Muscle layer of colon (tissue), 2 donors: ENCODE results near the gene IQSEC1.

Source experiments
- H3K27ac ChIP-seq: one replicate; pipeline ENCODE4 v1.7.0; 2013; ENCODE audit warnings: low read depth, mild to moderate bottlenecking, low read length, moderate library complexity
- H3K27me3 ChIP-seq, 2 donors: one replicate each; pipeline ENCODE4 v1.7.0; 2013; ENCODE audit warnings: low read length in 2 of 2, mild to moderate bottlenecking in 2 of 2; ENCODE audit not compliant: insufficient read depth in 2 of 2, control insufficient read depth in 1 of 2
- H3K36me3 ChIP-seq: one replicate; pipeline ENCODE4 v1.7.0; 2013; ENCODE audit warnings: mild to moderate bottlenecking, low read length; ENCODE audit not compliant: insufficient read depth
- H3K4me1 ChIP-seq: one replicate; pipeline ENCODE4 v1.7.0; 2013; ENCODE audit warnings: mild to moderate bottlenecking, low read length; ENCODE audit not compliant: insufficient read depth
- H3K4me3 ChIP-seq, 2 donors: one replicate each; pipeline ENCODE4 v1.7.0; 2013; ENCODE audit warnings: low read length in 2 of 2, low read depth in 1 of 2, mild to moderate bottlenecking in 1 of 2, moderate library complexity in 1 of 2
- H3K9ac ChIP-seq: one replicate; pipeline ENCODE4 v1.7.0; 2013; ENCODE audit warnings: low read length
- H3K9me3 ChIP-seq: one replicate; pipeline ENCODE4 v1.7.0; 2013; ENCODE audit warnings: mild to moderate bottlenecking, low read length
- donor health status: abdominal sarcoma.
- donor health status: Adenocarcinoma of cecum.

IQSEC1 gene

DNA sequence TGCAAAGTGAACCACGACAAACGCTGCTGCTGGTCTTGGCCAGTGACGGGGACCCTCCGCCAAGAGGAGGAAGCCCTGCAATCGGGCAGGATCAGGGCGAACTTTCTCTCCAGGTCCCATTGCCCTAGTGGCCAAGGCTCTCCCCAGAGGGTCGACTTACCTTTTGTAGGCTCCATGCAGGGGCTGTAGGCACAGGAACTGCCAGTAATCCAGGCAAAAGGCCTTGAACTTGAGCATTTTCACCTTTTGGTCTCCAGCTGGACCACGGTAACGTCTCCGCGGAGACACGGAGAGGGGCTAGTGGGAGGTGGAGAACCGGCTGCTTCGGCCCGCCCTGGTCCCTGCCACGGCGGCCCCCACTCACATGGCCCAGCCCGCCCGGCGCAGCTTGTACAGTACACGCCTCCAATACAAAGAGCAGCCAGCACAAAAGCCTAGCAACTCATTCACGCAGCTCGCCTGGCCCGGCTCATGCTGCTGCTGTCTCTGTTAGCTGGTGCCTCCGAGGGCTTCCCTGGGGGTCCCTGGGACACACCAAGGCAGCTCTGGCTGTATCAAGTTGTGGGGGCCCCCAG, 31.0 kb downstream of the IQSEC1 start:
- H3K27ac ChIP-seq: no peak overlapping the region
- no peak overlapping the region for H3K4me3 ChIP-seq
- peaks cover 0 to 5% of the 10 kb centered on the region in 2 donors for H3K27me3 ChIP-seq
- H3K4me1 ChIP-seq: no peaks in the 10 kb centered on the region
- no peaks in the 10 kb centered on the region for H3K9me3 ChIP-seq
- H3K36me3 ChIP-seq: no peaks in the 10 kb centered on the region
- H3K9ac ChIP-seq: no peak overlapping the region

DNA sequence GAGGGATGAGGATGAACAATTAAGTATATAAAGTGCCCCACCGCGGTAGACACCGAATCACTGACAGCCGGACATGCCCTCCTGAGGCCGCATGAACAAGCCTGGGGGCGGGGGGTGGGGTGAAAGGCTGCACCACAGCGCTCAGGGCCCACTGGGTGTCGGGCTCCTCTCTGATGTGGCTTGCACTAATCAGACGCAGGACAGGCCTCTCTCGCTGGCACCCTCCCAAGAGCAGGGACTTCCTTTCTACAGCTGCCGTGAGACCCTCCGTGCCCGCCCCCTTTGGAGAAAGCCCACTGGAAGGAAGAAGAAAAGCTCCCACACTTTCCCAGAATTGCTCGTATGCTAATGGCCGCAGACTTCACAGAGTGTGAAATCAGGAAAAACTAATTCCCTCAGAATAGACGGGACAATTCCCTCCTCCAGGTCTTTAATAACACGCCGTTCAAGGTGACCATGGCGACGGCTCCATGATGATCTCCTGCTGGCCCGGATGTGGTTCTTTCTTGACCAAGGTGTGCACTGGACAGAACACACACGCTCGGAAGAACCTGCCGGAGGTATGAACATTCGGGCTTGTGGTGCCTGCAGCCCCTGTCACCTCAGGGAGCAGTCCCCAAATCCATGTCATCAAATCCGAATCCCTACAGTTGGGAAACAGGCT, 32.0 kb downstream of the IQSEC1 start:
- Histone ChIP-seq H3K4me1 (no peaks in the 10 kb centered on the region), H3K4me3 (no peak overlapping the region), H3K36me3 (no peaks in the 10 kb centered on the region), H3K27me3 (peaks cover 0 to 5% of the 10 kb centered on the region in 2 donors), H3K9ac (no peak overlapping the region), H3K9me3 (no peaks in the 10 kb centered on the region), H3K27ac (no peak overlapping the region)

DNA sequence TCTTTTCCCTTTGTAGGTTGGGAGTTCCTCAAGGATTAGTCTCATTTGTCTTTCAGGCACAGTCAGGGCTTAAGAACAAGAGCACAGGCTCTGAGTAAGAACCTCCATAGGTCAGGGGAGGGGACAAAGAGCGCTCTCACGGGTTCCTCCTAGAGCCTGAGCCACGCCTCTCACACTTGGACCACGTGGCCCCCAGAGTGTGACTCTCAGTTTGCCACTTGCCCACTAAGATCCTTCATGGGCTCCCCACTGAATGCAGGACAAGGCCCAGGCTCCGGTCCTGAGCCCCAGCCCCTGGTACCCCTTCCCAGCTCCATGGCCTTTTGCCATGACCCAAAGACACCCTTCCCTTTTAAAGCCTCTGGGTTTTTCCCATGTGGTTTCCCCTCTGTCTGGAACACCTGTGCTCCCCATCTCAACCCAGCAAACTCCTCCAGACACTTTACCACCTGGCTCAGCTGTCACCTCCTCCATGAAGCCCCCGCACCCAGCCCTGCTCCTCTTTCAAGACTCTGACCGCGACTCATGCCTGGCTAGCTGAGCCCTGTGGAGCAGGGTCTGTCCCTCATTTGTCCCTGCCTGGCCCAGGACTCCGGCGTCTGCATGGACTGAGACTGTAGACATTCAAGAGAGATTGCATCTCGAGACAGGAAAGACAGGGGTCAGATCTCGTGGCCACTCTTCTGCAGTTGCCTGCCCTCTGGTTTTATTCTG, 32.7 kb downstream of the IQSEC1 start:
- H3K27me3 ChIP-seq: peaks cover 0 to 5% of the 10 kb centered on the region in 2 donors
- H3K36me3 ChIP-seq: no peaks in the 10 kb centered on the region
- no peaks in the 10 kb centered on the region for H3K4me1 ChIP-seq
- no peak overlapping the region for H3K9ac ChIP-seq
- no peak overlapping the region for H3K27ac ChIP-seq
- no peak overlapping the region for H3K4me3 ChIP-seq
- no peaks in the 10 kb centered on the region for H3K9me3 ChIP-seq

DNA sequence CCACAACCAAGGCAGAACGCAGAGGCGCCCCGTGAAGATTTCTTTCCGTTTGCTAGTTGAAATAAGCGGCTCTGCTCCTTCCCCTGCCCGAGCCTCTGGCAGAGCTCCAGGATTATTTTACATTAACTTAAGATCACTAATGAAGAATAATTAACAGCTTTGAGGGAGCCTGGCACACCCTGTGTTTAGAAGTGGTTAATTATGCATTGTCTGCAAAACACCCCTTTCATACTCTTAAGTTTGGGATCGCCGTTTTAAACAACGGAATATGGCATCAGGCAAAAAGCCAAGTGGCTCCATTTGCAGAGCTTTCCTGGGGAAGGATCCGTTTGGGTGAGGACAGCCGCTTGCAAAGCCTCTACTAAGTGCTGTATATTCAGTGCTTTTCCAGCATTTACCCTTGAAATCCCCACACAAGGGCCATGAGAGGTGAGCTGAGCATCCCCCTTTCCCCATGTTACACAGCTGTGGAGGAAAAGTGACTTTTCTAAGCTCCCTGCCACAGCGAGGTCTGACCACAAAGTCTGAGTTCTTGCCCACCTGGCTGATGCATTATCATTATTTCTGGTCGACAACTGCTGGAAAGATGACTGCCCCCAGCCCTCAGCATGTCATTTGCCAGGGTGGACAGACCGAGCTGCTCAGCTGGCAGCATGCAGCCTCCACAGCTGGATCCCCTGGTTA, 33.9 kb downstream of the IQSEC1 start:
- no peak overlapping the region for H3K27ac ChIP-seq
- H3K9ac ChIP-seq: peak overlapping the region; percentile 34
- H3K4me1 ChIP-seq: no peaks in the 10 kb centered on the region
- H3K27me3 ChIP-seq: peaks cover 0 to 5% of the 10 kb centered on the region in 2 donors
- H3K36me3 ChIP-seq: no peaks in the 10 kb centered on the region
- peak overlapping the region in 1 of 2 donors; percentile 46 for H3K4me3 ChIP-seq
- no peaks in the 10 kb centered on the region for H3K9me3 ChIP-seq

DNA sequence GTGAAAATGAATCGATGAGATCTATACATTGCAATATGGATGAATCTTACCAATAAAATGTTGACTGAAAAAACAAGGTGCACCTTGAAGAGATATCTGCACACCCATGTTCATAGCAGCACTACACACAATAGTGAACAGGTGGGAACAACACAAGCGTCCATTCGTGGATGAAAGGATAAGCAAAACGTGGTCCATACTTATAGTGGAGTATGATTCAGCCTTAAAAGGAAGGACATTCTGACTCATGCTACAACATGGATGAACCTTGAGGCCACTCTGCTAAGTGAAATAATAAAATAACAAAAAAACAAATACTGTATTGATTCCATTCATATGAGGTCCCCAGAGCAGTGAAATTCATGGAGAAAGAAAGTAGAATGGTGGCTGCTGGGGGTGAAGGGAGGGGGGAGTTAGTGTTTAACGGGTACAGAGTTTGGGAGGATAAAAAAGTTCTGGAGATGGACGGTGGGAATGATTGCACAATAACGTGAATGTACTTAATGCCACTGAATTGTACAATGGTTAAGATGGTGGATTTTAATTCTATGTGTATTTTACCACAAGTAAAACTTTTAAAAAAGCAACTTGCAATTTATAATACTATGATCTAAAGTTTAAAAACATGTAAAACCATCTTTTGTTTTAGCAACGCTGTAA, 35.6 kb downstream of the IQSEC1 start:
- H3K4me1 ChIP-seq: no peaks in the 10 kb centered on the region
- H3K27ac ChIP-seq: no peak overlapping the region
- peaks cover 0 to 5% of the 10 kb centered on the region in 2 donors for H3K27me3 ChIP-seq
- no peak overlapping the region for H3K4me3 ChIP-seq
- H3K36me3 ChIP-seq: no peaks in the 10 kb centered on the region
- no peaks in the 10 kb centered on the region for H3K9me3 ChIP-seq
- no peak overlapping the region for H3K9ac ChIP-seq

DNA sequence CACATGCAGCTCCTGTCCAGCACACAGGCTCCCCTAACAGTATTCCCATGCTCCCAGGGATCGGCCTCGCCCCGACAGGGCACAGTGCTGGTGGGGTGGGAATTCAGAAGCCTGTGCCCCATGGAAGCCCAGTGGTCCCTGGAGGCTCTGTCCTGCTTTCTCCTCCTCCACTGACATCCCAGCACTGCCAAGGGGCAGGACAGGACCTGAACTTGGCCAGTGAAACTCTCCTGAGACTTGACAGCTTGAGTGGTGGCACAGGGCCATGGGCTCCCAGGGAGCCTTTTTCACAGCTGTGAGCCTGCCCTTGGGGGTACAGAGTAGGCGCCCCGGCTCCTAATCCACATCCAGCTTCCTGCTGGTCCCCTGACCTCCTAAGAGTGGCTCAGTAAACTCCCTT, 38.4 kb downstream of the IQSEC1 start:
- Histone ChIP-seq H3K36me3 (no peaks in the 10 kb centered on the region), H3K9me3 (no peaks in the 10 kb centered on the region), H3K27me3 (peaks cover 0 to 5% of the 10 kb centered on the region in 2 donors), H3K27ac (no peak overlapping the region), H3K4me1 (no peaks in the 10 kb centered on the region), H3K4me3 (no peak overlapping the region), H3K9ac (no peak overlapping the region)

DNA sequence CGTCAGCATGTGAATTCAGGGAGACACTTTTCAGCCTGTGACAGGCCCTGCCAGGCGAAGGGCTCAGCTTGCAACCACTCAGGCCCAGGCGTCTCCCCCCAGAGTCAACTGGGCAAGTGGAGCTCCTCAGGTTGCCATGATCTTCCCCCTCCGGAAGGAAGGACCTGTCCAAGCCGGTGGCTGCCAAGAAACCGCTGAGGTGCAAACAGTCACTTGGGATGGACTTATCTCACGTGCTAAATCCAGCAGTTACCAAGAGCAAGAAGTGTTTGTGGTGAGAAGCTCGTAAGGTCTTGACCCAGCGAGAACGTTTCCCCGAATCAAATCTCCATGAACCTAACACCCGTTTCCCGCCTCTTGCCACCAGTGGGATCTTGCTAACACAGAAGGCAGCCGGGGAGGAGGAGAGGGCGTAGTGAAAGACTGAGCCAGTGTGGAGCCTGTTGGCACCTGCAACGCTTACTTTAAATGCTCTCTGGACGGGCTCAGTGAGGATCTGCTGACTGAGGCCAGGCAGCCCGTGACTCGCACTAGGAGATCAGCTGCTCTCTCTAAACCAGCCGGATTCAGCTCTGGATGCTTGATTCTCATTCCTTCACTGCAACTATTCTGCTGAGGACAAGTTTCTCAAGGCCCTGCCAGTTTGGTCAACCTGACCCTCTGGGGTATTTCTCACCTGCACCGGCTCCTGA, 39.0 kb downstream of the IQSEC1 start:
- H3K36me3 ChIP-seq: no peaks in the 10 kb centered on the region
- H3K4me1 ChIP-seq: no peaks in the 10 kb centered on the region
- no peak overlapping the region for H3K27ac ChIP-seq
- no peak overlapping the region for H3K9ac ChIP-seq
- no peaks in the 10 kb centered on the region for H3K9me3 ChIP-seq
- H3K4me3 ChIP-seq: no peak overlapping the region
- H3K27me3 ChIP-seq: peaks cover 0 to 5% of the 10 kb centered on the region in 2 donors

DNA sequence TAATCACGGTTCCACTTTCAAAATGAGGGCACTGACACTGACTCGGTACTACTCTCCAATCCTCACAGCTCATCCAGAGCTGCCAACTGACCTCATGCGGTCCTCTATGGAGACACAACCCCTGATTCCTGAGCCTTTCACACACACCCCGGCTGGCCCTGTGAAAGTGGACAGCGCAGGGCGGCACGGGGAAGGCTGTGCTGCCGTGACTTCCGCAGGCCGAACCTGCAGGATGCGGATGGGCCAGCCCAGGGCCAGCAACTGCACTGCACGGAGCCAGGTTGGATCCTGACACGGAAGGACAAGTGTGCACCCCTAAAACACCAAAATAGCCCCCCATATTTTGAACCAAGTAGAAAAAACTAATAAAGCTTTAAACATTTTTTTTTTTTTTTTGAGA, 41.0 kb downstream of the IQSEC1 start:
- H3K9me3 ChIP-seq: no peaks in the 10 kb centered on the region
- H3K36me3 ChIP-seq: no peaks in the 10 kb centered on the region
- no peak overlapping the region for H3K27ac ChIP-seq
- no peaks in the 10 kb centered on the region for H3K4me1 ChIP-seq
- no peak overlapping the region for H3K4me3 ChIP-seq
- no peaks in the 10 kb centered on the region for H3K27me3 ChIP-seq
- H3K9ac ChIP-seq: no peak overlapping the region

DNA sequence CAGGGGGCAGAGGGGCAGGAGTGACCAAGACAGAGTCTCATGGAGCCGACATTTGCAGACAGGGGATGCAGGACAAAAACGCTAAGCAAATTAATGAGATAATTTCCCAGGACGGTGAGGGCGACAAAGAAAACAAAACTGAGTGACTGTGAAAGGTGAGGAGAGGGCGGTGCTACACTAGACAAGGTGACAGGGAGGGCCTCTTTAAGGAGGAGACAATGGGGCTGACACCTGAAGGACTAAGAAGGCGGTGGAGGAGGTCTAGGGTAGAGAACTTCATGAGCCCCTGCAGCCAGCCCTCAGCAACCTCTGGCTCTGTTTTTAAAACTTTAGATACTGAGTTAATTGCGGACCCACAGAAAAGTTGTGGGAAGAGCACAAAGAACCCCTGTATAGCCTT, 41.6 kb downstream of the IQSEC1 start:
- Histone ChIP-seq H3K36me3 (no peaks in the 10 kb centered on the region), H3K4me3 (no peak overlapping the region), H3K9me3 (no peaks in the 10 kb centered on the region), H3K27me3 (no peaks in the 10 kb centered on the region), H3K27ac (no peak overlapping the region), H3K9ac (no peak overlapping the region), H3K4me1 (no peaks in the 10 kb centered on the region)

DNA sequence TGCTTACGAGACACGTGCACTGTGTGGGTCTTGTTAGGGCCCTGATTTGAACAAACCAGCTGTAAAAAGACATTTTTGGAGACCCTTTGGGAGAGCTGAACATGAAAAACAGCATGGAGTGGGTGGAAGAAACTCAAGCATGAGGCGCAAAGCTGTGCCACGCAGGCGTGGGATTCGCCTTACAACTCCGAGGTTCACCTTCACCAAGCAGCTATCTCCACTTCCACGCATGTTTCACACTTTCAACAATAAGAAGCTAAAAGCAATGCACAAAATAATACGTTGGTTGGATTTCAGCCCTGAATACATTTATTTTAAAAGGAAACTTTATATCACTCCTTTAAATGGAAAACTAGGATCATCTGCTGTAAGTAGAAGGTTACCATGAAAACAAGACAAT, 42.5 kb downstream of the IQSEC1 start:
- H3K9ac ChIP-seq: no peak overlapping the region
- H3K4me3 ChIP-seq: no peak overlapping the region
- no peaks in the 10 kb centered on the region for H3K9me3 ChIP-seq
- no peaks in the 10 kb centered on the region for H3K27me3 ChIP-seq
- H3K4me1 ChIP-seq: no peaks in the 10 kb centered on the region
- H3K27ac ChIP-seq: no peak overlapping the region
- H3K36me3 ChIP-seq: no peaks in the 10 kb centered on the region
